NCI-H2029 (cell line): ENCODE results near the gene SOX5.
"Not testable (repeated sequence)": the region's sequence is repeated elsewhere in the genome, so short reads cannot be mapped to it uniquely, and the experiment has no call there.

Experiments used
- DNase-seq: peaks from one replicate; lab custom pipeline; 2025; lab: John Stamatoyannopoulos, UW

Gene SOX5

GRCh38 chr12:23756416-23756815 lies 193.1 kb downstream of the SOX5 start:
- DNase-seq = no peak

GRCh38 chr12:23753628-23754365 lies 195.7 kb downstream of the SOX5 start:
- DNase-seq = no peak

- DNase-seq = no peak
Measured at GRCh38 chr12:23752245-23752644, 197.2 kb downstream of the SOX5 start.

GRCh38 chr12:23751641-23752040 lies 197.8 kb downstream of the SOX5 start:
- no peak for DNase-seq

GRCh38 chr12:23750923-23751322 lies 198.5 kb downstream of the SOX5 start:
- no peak for DNase-seq

- no peak for DNase-seq
Measured at GRCh38 chr12:23744696-23745095, 204.8 kb downstream of the SOX5 start.

GRCh38 chr12:23742574-23742973 lies 206.9 kb downstream of the SOX5 start:
- no peak for DNase-seq

- no peak for DNase-seq
Measured at GRCh38 chr12:23731493-23731892, 218.0 kb downstream of the SOX5 start.

GRCh38 chr12:23731035-23731434 lies 218.4 kb downstream of the SOX5 start:
- no peak for DNase-seq

- no peak for DNase-seq
Measured at GRCh38 chr12:23729359-23729758, 220.1 kb downstream of the SOX5 start.

- no peak for DNase-seq
Measured at GRCh38 chr12:23726646-23727045, 222.8 kb downstream of the SOX5 start.

- no peak for DNase-seq
Measured at GRCh38 chr12:23722655-23723054, 226.8 kb downstream of the SOX5 start.

GRCh38 chr12:23721268-23721667 lies 228.2 kb downstream of the SOX5 start:
- no peak for DNase-seq

GRCh38 chr12:23719493-23719892 lies 230.0 kb downstream of the SOX5 start:
- DNase-seq = no peak

- DNase-seq = not testable (repeated sequence)
Measured at GRCh38 chr12:23710361-23710760, 239.1 kb downstream of the SOX5 start.

GRCh38 chr12:23708185-23708837 lies 241.2 kb downstream of the SOX5 start:
- DNase-seq = no peak

GRCh38 chr12:23707270-23707669 lies 242.2 kb downstream of the SOX5 start:
- DNase-seq = no peak

- DNase-seq = no peak
Measured at GRCh38 chr12:23704992-23705943, 244.2 kb downstream of the SOX5 start.

GRCh38 chr12:23703051-23703450 lies 246.4 kb downstream of the SOX5 start:
- no peak for DNase-seq

- no peak for DNase-seq
Measured at GRCh38 chr12:23699031-23699430, 250.4 kb downstream of the SOX5 start.

- DNase-seq = no peak
Measured at GRCh38 chr12:23694920-23695319, 254.6 kb downstream of the SOX5 start.

GRCh38 chr12:23694307-23694706 lies 255.2 kb downstream of the SOX5 start:
- DNase-seq = no peak

- DNase-seq = no peak
Measured at GRCh38 chr12:23687947-23688346, 261.5 kb downstream of the SOX5 start.
